Stimulated activated CD4-positive, alpha-beta T cell treated with anti-CD3 and anti-CD28 coated beads, Interleukin-1b, Interleukin-23, amount 100 ng/mL, for 24 hours (primary cell): ENCODE measurements around the gene SNX10.

Source experiments
- DNase-seq, 4 experiments: peaks; one replicate each; pipeline ENCODE4 v3.0.0-alpha.2; 2020; ENCODE audit warnings: low read depth in 4 of 4, low spot score in 1 of 4

The SNX10 gene

DNA sequence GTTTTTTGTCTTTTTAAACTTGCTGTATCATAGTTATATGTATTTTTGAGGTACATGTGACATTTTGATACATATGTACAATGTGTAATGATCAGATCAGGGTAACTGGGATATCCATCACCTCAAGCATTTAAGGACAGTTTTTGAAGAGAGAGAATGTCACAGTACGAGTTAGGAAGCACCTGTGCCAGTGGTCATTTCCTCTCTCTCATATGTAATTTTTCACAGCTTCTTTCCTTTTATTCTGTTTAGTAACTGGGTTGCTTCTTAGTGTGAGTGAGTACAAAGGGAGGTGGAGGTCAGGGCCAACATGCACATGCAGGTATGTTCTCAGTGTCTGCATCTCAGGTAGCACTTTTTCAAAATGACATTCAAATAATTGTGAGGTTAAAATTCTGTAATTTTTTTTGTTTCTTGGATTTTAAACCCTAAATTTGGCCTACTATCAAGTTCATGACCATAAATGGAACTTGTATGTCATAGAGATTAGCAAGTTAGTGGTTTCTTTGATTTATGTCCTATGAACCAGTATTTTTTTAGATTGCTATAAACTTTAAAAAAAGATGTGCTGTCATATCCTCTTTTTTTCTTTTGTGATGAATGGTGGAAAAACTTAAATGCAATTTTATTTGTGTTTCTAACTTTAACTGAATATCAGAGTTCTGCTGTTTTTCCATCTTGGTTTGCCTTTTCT lies 42.7 kb downstream of the SNX10 start:
- no peak for DNase-seq

DNA sequence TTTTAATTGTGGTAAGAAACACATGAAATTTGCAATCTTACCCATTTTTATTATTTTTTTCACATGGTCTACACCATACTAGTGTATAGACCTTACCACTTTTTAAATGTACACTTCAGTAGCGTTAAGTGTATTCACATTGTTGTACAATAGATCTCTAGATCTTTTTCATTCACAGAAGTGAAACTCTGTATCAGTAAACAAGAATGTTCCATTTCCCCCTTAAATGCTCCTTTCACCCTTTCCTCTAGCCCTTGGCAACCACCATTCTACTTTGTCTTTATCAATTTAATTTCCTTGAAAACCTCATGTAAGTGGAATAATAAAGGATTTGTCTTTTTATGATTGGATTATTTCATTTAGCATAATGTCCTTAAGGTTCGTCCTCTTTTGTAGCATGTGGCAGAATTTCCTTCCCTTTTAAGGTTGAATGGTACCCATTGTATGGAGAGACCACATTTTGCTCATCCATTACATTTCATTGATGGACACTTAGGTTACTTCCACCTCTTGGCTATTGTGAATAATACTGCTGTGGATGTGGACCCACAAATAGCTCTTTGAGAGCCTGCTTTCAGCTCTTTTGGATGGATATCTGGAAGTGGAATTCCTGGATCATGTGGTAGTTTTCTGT lies 45.7 kb downstream of the SNX10 start:
- no peak for DNase-seq

DNA sequence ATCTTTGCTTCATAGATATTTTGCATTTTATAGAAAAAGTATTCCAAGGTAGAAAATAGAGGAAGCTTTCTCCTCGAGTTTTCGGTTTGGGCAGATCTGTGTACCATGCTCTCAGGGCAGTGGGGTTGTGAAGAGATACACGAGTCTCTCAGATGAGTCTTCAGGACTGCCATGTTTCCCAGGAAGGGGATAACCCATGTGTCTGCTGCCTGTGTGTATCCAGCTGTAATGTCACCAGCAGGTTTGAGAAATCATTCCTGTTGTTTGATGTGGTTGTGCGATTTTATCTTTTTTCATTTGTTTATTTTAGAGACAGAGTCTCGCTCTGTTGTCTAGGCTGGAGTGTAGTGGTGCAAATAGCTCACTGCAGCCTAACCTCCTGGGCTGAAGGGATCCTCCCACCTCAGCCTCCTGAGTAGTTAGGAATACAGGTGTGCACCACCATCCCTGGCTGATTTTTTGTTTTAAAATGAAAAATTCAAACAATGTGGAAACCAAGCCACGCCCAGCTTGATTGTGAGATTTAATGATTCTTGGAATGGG lies 48.9 kb downstream of the SNX10 start:
- DNase-seq = no peak

DNA sequence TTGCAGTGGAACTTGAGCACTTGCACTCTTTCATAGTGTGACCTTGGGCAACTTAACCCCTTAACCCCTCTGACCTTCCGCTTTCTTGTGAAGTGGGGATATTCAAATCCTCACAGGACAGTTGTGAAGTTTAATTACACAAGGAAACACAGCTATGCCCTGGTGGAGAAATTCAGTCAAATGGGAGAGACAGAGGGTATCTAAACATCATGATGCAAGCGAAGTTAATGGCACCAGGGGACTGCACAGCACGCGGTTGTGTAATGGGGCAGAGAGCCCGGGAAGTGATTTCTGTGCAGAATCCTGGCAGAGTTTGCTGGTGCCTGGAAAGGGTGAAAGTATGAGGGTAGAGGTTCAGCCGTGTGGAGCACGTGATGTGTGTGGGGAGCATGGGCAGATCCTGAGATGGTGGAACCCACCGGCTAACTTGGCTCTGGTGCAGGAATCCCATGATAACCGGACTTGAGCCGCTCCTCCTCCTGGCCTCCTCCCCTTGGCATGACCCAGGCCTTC lies 51.7 kb downstream of the SNX10 start:
- no peak for DNase-seq

DNA sequence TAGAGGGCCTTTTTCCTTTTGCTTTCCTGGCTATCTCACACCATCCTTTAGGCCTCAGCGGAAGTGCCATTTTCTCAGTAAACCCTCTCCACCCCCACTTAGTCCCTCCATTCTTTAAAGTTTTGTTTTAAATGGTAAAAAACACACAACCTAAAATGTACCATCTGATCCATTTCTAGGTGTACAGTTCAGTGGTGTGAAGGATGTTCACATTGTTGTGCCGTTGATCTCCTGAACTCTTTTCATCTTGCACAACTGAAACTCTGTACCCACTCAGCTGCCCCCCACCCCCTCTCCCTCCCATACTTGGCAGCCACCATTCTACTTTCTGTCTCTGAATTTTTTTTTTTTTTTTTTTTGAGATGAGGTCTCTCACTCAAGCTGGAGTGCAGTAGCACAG lies 52.2 kb downstream of the SNX10 start:
- DNase-seq = no peak

DNA sequence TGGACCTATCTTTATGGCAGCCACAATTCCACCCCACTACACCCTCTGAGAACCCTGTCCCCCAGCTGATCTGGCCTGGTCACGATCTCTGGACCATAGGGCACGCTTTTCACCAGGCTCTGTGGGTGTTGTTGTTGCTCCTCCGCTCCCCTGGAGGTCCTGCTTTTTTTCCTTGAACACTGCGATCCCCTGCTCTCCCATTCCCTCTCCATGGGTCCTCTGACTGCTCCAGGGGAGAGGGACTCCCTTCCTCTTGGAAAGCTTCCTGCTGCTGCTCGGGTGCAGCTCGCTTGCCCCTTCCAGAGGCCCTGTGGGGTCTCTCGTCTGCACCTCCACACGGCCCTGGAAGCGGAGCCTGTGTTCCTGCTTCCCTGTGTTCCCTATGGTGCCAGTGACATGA lies 53.5 kb downstream of the SNX10 start:
- no peak for DNase-seq

DNA sequence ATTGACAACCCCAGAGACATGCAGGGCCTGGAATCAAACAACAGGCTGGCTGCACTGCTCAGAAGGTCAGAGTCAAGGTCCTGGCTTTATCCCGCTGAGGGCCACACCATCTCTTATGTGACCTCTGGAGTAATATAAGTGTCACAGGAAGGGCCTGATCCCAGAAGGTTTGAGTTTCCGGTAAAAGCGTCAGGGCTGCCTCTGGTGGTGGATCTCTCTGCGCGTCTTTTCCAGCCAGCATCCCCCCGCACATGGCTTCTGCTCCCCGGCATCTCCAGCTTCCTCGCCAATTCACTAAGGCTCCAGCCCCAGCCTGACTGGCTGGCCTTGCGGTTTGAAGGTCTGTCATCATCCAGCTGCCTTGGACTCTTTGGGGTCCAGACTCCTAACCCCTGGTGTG lies 54.2 kb downstream of the SNX10 start:
- no peak for DNase-seq

DNA sequence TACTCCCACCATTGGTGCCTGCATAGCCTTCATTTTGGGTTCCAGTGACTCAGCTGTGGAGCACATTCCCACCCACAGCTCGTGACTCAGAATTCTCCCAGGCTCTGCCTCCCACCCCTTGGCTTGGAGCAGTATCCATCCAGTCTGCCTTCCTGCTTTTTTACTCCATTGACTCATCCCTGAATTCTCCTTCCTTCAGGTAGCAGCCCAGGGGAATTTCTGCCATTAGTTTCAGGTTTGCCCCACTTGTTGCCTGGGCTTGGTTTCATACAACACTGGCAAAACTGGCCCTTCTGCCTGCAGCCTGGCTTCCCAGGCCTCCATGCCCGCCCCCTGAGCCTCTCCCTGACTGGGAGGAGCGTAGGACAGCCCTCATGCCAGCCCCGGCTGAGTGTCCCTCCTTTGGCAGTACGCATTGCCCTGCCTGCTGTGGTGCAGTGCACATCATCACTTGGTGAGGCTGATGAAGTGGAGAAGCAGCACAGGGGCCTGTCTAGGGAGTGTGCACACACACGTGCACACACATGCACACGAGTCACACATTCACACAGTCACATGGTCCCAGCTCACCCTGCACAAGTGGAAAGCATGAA lies 55.0 kb downstream of the SNX10 start:
- no peak for DNase-seq

DNA sequence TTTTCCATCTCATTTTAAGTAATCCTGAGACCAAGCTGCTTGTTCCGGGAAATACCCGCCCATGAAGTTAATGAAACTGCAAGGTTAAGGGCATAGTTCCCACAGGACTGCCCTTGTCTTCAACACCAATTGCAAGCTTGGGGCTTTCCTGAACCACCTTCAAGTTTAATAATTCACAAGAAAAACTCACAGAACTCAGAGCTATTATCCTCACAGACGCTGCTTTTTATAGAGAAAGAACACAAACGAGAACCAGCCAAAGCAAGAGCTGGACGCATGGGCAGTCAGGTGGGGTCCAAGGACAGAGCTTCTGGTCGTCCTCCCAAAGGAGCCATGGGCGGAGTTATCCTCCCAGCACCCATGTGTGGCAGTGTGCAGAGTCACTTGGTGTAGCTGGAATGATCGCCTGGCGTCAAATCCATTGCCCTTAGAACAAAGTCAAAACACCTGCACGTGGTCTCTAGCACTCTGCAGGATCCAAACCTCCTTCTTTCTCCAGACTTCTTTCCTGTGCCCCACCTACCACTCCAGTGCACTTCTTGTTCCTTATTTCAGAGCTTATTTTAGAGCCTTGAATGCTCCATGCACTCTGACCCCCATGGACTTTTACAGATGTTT lies 56.7 kb downstream of the SNX10 start:
- no peak for DNase-seq

DNA sequence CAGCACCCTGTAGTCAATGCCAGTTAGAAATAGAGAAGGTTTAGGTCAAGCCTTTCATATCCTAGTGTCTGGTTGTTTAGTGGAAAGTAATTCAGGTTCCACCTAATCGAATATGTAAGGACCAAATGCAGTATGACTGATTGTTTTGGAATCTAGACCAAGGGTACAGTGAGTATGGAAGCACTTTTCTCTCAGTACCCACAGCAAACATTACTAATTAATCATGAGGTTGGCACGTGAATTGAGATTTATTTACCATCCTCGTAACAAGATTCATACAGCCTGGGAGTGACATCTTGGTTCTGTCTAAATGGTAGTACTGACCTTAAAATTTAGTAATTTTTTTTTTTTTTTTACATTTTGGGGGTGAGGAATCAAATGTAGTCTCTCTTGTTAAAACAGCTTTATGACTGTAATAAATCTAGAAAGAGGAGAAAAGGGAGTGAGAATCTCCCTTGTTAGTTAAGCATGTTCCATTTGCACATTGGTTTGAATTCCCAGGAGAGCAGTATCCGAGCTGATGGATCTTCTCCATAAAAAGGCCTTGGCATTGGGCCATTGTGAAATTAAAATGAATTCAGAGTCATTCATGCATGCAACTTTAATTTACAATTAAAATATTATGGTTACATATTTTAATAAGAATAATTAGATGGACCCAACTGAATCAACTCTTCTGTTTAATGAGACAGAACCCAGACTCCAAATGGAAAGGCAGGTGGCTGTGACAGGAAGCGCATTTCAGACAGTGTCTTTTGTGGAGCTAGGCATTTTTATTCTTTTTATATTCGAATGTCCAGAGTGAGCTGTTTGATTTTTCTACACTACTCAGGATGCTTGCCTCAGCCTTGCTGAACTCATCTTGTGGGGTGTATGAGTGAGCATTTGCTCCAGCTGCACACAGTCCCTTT lies 57.6 kb downstream of the SNX10 start:
- DNase-seq = no peak

DNA sequence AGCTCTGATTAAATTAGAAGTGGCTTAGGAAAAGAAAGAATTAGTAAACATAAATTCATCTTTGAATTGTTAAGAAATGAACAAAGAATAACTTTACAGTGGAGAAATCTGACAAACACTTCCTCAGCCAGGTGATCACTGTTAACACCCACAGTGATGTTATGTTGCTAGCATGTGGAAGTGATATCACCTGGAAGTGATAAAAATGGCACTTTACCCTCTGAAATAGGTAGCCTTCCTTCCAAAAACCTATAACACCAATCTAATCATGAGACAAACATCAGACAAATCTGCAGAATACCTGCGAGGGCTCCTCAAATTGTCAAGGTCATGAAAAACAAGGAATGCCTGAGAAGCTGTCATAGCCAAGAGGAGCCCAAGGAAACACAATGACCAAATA lies 59.5 kb downstream of the SNX10 start:
- no peak for DNase-seq

DNA sequence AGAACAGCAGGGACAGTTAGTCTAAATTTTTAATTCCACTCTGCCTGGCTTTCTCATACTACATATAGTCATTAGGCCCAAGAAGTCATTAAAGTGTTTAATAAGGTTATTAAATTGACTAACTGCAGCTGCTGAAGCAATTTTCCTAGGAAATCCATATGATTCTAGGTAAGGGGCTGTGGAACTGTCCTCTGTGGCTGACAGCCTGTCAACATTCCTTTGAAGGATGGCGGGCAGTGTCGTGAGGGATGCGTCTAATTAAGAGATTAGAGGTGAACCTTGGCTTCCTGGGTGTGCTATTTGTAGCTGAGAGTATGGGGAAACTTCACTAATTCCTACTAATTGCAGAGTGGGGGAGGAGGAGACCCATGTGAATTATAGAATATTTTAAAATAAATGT lies 64.6 kb downstream of the SNX10 start:
- DNase-seq = no peak

DNA sequence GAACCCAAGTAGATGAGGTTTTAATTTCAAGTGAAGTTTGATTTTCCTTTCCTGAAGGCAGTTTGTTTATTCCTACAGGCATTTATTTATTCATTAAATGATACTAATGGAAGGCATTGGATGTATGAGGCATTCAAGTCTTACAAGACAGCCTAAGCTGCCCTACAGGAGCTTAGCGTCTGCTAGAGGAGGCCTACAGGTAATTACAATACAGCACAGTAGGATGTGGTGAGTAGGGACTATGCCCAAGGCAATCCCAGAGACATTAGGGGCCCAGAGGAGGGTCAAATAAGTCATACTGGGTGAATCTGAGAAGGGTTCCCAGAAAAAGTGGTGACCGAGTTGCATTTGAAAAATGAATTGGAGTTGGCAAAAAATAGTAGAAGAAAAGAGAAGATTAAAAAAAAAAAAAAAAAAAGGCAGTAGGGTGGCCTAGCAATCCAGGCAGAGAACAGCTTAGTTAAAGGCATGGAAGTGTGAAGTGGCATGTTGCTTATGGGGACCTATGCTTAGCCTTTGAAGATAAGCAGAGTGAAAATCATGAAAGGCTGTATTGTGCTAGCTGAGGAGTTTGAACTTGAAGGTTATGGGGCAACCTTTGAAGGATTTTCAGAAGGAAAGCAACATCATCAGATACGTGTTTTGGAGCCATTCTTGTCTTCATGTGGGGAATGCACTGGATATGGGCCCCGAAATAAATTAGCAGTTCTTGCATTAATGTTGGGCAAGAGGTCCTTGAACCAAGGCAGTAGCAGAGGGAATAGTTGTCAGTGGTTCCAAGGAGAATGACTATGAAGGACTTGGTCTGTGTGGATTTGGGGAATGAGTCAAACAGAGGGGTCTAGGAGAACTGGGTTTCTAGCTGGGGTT lies 65.5 kb downstream of the SNX10 start:
- no peak for DNase-seq

DNA sequence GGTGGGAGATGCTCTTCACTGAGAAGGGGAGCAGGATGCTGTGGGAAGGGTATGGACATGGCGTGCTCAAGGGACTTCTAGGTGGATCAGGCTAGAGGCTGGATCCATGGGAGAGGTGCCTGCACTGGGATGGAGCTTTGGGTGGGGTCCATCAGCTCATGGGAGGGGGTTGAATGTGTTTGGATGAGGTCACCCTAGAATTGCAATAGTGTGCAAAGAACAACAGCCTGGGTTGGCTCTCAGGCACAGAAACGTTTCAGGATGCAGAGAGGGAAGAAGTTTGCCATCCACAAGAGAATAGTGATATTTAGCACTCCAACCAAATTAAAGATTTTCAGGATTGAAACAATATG lies 66.1 kb downstream of the SNX10 start:
- no peak for DNase-seq

DNA sequence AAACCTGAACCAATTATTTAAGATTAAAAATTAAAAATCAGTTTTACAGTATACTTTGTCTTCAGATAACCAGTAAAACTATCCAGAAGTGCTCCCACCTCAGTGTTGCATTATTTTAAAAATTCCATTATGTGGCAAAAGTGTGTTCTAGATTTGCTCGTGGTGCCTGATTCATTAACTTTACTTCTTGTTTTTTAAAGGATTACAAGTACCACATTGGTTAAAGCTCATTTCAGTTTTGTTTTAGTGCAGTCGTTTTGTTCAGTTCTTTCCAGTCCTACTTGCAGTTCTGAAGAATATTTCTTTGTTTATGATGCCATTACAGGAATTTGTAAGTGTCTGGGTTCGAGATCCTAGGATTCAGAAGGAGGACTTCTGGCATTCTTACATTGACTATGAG lies 69.0 kb downstream of the SNX10 start:
- DNase-seq = no peak

DNA sequence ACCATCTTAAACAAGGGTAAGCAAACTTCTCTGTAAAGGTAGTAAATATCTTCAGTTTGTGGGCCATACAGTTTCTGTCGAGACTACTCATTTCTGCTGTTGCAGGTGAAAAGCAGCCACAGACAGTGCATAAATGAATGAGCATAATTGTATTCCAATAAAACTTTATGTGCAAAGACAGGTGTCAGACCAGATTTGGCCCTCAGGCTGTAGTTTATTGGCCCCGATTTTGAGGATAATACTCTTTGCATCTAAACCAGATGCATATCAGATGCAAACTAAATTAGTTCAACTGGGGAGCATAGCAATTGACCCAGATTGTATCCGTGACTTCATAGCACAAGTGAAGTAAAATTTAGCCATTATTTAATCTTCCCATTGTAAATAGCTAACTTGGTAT lies 70.0 kb downstream of the SNX10 start:
- DNase-seq = no peak

DNA sequence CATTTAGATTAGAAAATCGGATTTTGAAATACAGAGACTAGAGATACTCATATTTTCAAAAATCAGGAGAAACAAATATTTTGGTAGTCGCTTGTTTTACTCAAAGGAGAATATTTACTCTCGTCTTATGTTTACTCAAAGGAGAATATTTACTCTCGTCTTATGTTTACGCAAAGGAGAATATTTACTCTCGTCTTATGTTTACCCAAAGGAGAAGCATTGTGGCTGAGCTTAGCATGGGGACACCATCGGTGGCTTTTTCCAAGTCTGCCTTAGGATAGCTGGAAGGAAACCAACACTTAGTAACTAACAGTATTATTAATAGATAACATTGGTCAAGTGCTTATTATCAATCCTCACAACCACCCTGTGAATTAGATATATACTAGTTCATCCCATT lies 71.8 kb downstream of the SNX10 start:
- no peak for DNase-seq

DNA sequence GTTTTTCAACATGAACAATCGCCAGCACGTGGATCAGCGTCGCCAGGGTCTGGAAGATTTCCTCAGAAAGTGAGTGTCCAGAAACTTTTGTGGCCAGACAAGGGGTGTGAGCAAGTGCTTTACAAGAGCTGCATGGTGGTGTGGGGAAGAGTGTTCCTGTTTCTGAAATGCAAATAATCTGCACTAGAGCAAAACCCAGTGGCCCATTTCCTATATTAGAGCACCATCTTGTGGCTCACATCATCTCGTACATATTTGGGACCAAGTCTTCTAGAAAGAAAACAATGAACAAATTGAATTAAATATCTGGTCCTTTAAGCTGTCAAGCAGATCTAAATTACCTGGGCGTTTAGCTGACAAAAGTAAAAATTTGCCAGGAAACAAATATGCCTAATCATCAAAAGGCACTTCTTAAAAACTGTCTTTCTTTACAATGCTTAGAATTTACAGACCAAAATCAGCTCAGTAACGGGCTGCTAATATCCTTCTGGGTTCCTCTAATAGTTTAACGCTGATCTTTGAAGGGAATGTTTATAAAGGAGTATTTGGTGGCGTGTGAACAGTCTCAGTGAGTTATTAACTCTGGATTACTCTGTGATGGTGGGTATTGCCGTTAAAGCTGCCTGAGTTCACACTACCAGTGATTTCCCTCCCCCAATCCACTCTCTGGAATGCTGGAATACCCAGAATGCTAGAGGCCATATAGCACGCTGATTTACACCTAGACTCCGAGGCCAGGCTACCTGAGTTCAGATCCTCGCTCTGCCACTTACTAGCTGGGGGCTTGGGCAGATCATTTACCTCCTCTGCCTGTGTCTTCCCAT lies 73.6 kb downstream of the SNX10 start:
- no peak for DNase-seq

DNA sequence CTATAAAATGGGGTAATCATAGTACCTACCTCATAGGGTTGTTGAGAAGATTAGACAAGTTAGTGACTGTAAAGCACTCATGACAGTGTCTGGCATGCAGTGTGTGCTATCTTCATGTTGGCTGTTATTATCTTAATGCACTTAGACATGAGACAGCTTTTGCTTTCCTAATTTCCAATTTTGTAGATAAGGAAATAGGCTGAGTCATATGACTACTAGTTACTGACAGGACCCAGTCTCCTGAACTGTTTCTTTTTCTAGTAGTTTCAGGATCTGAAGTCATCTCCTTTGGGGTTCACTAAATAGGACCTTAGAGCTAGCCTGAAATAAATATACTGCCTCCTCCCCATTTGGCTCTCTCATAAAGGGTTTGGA lies 74.2 kb downstream of the SNX10 start:
- no peak for DNase-seq
